Neural progenitor cell (in vitro differentiated cells): ENCODE results near the gene PTH2. TPM values are rescaled to one million over a fixed set of nuclear protein-coding genes. Genes with fewer than 3 reads are reported as not detected.

Source experiments
- DNase-seq: peaks from one replicate; pipeline ENCODE4 v3.0.0-alpha.2; 2016; ENCODE audit warnings: low spot score
- H2AFZ ChIP-seq: fragments of 200-600 bp; sonication (generic); replicated peaks from 2 replicates; pipeline ENCODE4 v1.6.1; 2016; ENCODE audit warnings: antibody characterized with exemption
- H3F3A ChIP-seq: fragments of 200-600 bp; sonication (generic); 2 replicates; pipeline ENCODE4 v1.6.1; 2016; ENCODE audit warnings: antibody characterized with exemption, low read depth
- H3K27ac ChIP-seq: fragments of 200-600 bp; sonication (generic); 2 replicates; pipeline ENCODE4 v1.5.1; 2016; ENCODE audit warnings: mild to moderate bottlenecking
- H3K27me3 ChIP-seq: fragments of 200-600 bp; sonication (generic); 2 replicates; pipeline ENCODE4 v1.6.1; 2016; ENCODE audit warnings: mild to moderate bottlenecking, moderate library complexity
- H3K36me3 ChIP-seq: fragments of 200-600 bp; sonication (generic); 2 replicates; pipeline ENCODE4 v1.5.1; 2016
- H3K4me1 ChIP-seq: fragments of 200-600 bp; sonication (generic); 2 replicates; pipeline ENCODE4 v1.6.1; 2016; ENCODE audit warnings: mixed run types
- H3K4me2 ChIP-seq: fragments of 200-600 bp; sonication (generic); 2 replicates; pipeline ENCODE4 v1.6.1; 2016
- H3K4me3 ChIP-seq: fragments of 200-600 bp; sonication (generic); 2 replicates; pipeline ENCODE4 v1.5.1; 2016
- H3K79me2 ChIP-seq: fragments of 200-600 bp; sonication (generic); 2 replicates; pipeline ENCODE4 v1.6.1; 2016; ENCODE audit warnings: low read depth
- H3K9ac ChIP-seq: fragments of 200-600 bp; sonication (generic); 2 replicates; pipeline ENCODE4 v1.6.1; 2016
- H3K9me3 ChIP-seq: fragments of 200-600 bp; sonication (generic); 2 replicates; pipeline ENCODE4 v1.5.1; 2016; ENCODE audit warnings: low read depth
- H4K20me1 ChIP-seq: fragments of 200-600 bp; sonication (generic); 2 replicates; pipeline ENCODE4 v1.6.1; 2016; ENCODE audit warnings: low read depth
- H3K27ac Mint-ChIP-seq: 3 replicates; pipeline ENCODE4 v1.8.0; 2021; ENCODE audit warnings: mixed read lengths
- H3K27me3 Mint-ChIP-seq: 2 replicates; pipeline ENCODE4 v1.8.0; 2022; ENCODE audit warnings: low read depth, mild to moderate bottlenecking, inconsistent platforms, moderate library complexity, mixed read lengths; ENCODE audit not compliant: insufficient read depth
- H3K36me3 Mint-ChIP-seq: 3 replicates; pipeline ENCODE4 v1.8.0; 2021; ENCODE audit warnings: mixed read lengths
- H3K4me1 Mint-ChIP-seq: 3 replicates; pipeline ENCODE4 v1.8.0; 2021; ENCODE audit warnings: mixed read lengths
- H3K4me3 Mint-ChIP-seq: 3 replicates; pipeline ENCODE4 v1.8.0; 2021; ENCODE audit warnings: mild to moderate bottlenecking, moderate library complexity, mixed read lengths
- H3K9me3 Mint-ChIP-seq: 3 replicates; pipeline ENCODE4 v1.8.0; 2020; ENCODE audit warnings: mixed read lengths
- CTCF ChIP-seq: fragments of 200-600 bp; sonication (generic); IDR thresholded peaks from 2 replicates; pipeline ENCODE4 v1.5.1; 2017; ENCODE audit warnings: antibody characterized with exemption, mild to moderate bottlenecking
- EZH2 ChIP-seq: fragments of 200-600 bp; sonication (generic); IDR thresholded peaks from 2 replicates; pipeline ENCODE4 v1.6.1; 2017; ENCODE audit warnings: antibody characterized with exemption, mild to moderate bottlenecking, moderate library complexity
- EZH2phosphoT487 ChIP-seq: fragments of 200-600 bp; sonication (generic); IDR thresholded peaks from 2 replicates; pipeline ENCODE4 v1.6.1; 2017; ENCODE audit warnings: antibody characterized with exemption
- total RNA-seq: library from RNA; depleted of rRNA; stranded (reverse); fragments of >200 nt; gene quantifications from 2 replicates; pipeline ENCODE4 v1.2.3, GENCODE V29; 2015; ENCODE audit warnings: low replicate concordance

Gene PTH2
- total RNA-seq, 1 donor from 2014 or later: not detected

GRCh38 chr19:49425922-49426592 lies 2.8 kb upstream of the PTH2 start:
- Histone ChIP-seq H3K4me1 (peaks cover 35% of the 10 kb centered on the region), H3F3A (peaks cover 65% of the 10 kb centered on the region), H3K9me3 (no peaks in the 10 kb centered on the region), H3K9ac (no peak overlapping the region), H3K36me3 (no peaks in the 10 kb centered on the region), H3K4me2 (peak overlapping the region; percentile 69), H3K27ac (no peak overlapping the region), H3K27me3 (peaks cover 96% of the 10 kb centered on the region), H3K4me3 (peak overlapping the region; percentile 10), H2AFZ (no peak overlapping the region), H3K79me2 (no peaks in the 10 kb centered on the region), H4K20me1 (peaks cover 7% of the 10 kb centered on the region)
- Mint-ChIP-seq H3K27me3 (peaks cover 77% of the 10 kb centered on the region), H3K36me3 (no peaks in the 10 kb centered on the region), H3K27ac (no peak overlapping the region), H3K9me3 (peaks cover 12% of the 10 kb centered on the region), H3K4me3 (peak overlapping the region; percentile 47), H3K4me1 (peaks cover 68% of the 10 kb centered on the region)
- TF ChIP-seq CTCF (no peak), EZH2phosphoT487 (peak; percentile 23)
- DNase-seq: peak; percentile 81

DNA sequence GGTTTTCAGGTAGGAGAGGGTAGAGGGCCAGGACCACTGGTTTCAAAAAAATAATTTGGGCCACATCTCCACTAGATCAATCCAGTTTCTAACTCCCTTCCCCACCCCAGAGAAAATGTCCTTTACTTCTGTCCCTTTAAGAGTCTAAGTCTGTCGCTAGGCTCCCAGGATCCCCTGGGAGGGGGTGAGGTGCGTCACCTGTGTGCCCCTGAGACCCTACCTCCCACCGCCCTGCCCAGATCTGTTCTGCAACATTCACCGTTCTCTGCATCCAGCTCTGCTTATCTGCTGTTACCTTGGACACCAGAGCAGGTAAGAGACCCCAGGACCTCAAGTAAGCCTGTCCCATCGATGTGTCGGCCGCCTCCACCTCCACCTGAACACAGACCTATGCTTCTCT lies 1.9 kb upstream of the PTH2 start, which contains the start of gene GFY:
TSS of gene GFY (plus strand) at position 211 of the 400 bp plus-strand sequence. CDS start 1,043 bp downstream, outside the sequence.
- H3K27me3 ChIP-seq: peaks cover 100% of the 10 kb centered on the region
- peaks cover 69% of the 10 kb centered on the region for H3K4me1 Mint-ChIP-seq
- no peak for TF ChIP-seq EZH2phosphoT487
- no peak for TF ChIP-seq EZH2
- TF ChIP-seq CTCF: no peak

GRCh38 chr19:49423985-49424303 lies 703 bp upstream of the PTH2 start:
- Histone ChIP-seq H3K79me2 (no peaks in the 10 kb centered on the region), H3K4me2 (peak overlapping the region; percentile 69), H3K4me3 (no peak overlapping the region), H3K36me3 (no peaks in the 10 kb centered on the region), H4K20me1 (peaks cover 7% of the 10 kb centered on the region), H3K9me3 (no peaks in the 10 kb centered on the region), H3K27me3 (peaks cover 100% of the 10 kb centered on the region), H3K9ac (no peak overlapping the region), H3K4me1 (peaks cover 27% of the 10 kb centered on the region), H2AFZ (no peak overlapping the region), H3F3A (peaks cover 62% of the 10 kb centered on the region), H3K27ac (no peak overlapping the region)
- Mint-ChIP-seq H3K9me3 (peaks cover 5% of the 10 kb centered on the region), H3K36me3 (no peaks in the 10 kb centered on the region), H3K4me3 (peak overlapping the region; percentile 6), H3K27me3 (peaks cover 85% of the 10 kb centered on the region), H3K4me1 (peaks cover 60% of the 10 kb centered on the region), H3K27ac (no peak overlapping the region)
- no peak for DNase-seq
- TF ChIP-seq EZH2 (no peak), CTCF (no peak), EZH2phosphoT487 (no peak)

More for the DNA sequence above, 1.9 kb upstream of the PTH2 start, which contains the start of gene GFY:
- Histone ChIP-seq H3K4me3 (peak within 1 kb of the TSS; percentile 10), H3K27ac (no peak within 1 kb of the TSS), H3F3A (peaks cover 68% of the 10 kb centered on the region), H2AFZ (no peak within 1 kb of the TSS), H4K20me1 (peaks cover 7% of the 10 kb centered on the region), H3K79me2 (no peaks in the 10 kb centered on the region), H3K9me3 (no peaks in the 10 kb centered on the region), H3K9ac (no peak within 1 kb of the TSS), H3K4me2 (peak within 1 kb of the TSS; percentile 69), H3K4me1 (peaks cover 36% of the 10 kb centered on the region), H3K36me3 (no peaks in the 10 kb centered on the region)
- no peaks in the 10 kb centered on the region for H3K36me3 Mint-ChIP-seq
- no peak within 1 kb of the TSS for H3K27ac Mint-ChIP-seq
- H3K27me3 Mint-ChIP-seq: peaks cover 79% of the 10 kb centered on the region
- DNase-seq: no peak
- peaks cover 10% of the 10 kb centered on the region for H3K9me3 Mint-ChIP-seq
- H3K4me3 Mint-ChIP-seq: peak within 1 kb of the TSS; percentile 30
